Erythroblast (primary cell): ENCODE data around the gene ABHD2.
"Not testable (repeated sequence)": the region's sequence is repeated elsewhere in the genome, so short reads cannot be mapped to it uniquely, and the experiment has no call there.

ENCODE experiments used
- DNase-seq, 2 experiments: peaks; one replicate each; lab custom pipeline; 2025; lab: John Stamatoyannopoulos, UW
- GATA1 ChIP-seq: IDR thresholded peaks from 2 replicates; pipeline ENCODE4 v1.6.1; 2011; ENCODE audit warnings: low read depth, mild to moderate bottlenecking, control low read depth, low read length, moderate library complexity
- POLR2A ChIP-seq: IDR thresholded peaks from 2 replicates; pipeline ENCODE4 v1.6.1; 2011; ENCODE audit warnings: mild to moderate bottlenecking, low read length

The ABHD2 gene

DNA sequence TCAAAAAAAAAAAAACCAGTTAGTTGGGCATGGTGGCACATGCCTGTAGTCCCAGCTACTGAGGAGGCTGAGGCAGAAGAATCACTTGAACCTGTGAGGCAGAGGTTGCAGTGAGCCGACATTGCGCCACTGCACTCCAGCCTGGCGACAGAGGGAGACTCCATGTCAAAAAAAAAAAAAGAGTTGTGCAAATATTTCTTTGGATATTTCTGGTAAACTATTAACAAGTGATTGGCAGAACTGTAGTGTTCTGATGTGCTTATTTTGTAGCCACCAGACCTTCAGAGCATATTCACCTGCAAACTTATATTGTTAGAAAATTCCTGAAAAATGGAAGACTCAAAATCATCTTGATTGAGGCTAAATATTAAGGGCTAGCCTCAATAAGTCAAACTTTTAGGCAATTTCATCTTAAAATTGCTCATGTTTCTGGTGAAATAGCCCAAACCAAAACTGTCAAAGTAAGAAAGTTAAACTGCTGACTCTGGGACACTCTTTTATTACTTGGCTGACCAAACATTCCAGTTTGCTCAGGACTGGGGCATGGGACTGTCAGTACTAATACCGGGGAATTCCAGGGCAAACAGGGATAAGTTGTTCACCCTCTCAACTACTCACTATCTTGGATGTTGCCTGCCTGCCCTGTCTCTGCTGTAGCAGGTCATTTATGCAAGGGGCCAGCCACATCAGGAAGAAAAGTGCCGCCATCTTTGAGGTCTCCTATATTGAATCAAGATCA, 37.0 kb downstream of the ABHD2 start:
- DNase-seq: no peak
- TF ChIP-seq GATA1: no peak

DNA sequence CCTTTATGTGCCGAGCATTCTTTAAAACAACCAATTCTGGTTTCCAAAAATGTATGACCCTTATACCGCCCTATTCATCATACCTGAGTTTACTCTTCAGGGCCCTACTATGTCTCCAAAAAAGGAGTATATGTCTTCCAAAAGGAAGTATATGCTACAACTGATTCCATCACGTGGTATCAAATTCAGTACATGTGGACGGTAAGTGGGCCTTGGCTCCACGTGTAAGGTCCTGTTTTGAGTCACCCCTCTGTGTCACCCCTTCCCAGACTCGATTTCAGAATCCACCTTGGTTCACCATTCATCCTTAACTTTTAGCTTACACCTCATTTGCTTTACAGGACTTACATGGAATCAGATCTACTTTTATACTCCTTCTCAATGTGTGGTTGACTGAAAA, 37.8 kb downstream of the ABHD2 start:
- no peak for DNase-seq
- TF ChIP-seq POLR2A (no peak), GATA1 (no peak)

GRCh38 chr15:89127054-89127702, 38.9 kb downstream of the ABHD2 start:
- no peak for TF ChIP-seq POLR2A
- no peak for TF ChIP-seq GATA1
- no peak for DNase-seq

- DNase-seq: no peak
- TF ChIP-seq GATA1 (no peak), POLR2A (no peak)
These were observed 40.3 kb downstream of the ABHD2 start for GRCh38 chr15:89128320-89129122.

GRCh38 chr15:89129123-89129815, 41.0 kb downstream of the ABHD2 start:
- peak; percentile 58 to 73 for DNase-seq
- TF ChIP-seq GATA1: no peak

DNA sequence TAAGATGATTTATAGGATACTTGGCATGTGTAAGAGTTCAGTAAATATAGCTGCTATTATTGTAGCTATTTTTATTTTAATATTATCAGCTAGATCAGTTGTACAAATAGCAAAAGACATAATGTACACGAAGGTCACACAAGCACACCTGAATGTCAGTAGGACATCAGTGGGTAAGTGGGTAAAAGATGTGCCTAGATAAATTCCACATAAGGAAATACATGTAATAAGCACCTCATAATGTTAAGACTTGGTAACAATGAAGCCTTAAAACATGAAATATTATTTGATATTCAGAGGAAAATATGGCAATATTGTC, 41.5 kb downstream of the ABHD2 start:
- TF ChIP-seq POLR2A (no peak), GATA1 (no peak)
- no peak for DNase-seq

- DNase-seq: no peak
- TF ChIP-seq POLR2A: no peak
These were observed 41.9 kb downstream of the ABHD2 start for GRCh38 chr15:89130201-89130600.

- TF ChIP-seq GATA1 (no peak), POLR2A (no peak)
- DNase-seq: no peak
These were observed 43.5 kb downstream of the ABHD2 start for GRCh38 chr15:89131731-89132130.

GRCh38 chr15:89132611-89133507, 44.6 kb downstream of the ABHD2 start:
- no peak for DNase-seq
- TF ChIP-seq POLR2A (no peak), GATA1 (no peak)

DNA sequence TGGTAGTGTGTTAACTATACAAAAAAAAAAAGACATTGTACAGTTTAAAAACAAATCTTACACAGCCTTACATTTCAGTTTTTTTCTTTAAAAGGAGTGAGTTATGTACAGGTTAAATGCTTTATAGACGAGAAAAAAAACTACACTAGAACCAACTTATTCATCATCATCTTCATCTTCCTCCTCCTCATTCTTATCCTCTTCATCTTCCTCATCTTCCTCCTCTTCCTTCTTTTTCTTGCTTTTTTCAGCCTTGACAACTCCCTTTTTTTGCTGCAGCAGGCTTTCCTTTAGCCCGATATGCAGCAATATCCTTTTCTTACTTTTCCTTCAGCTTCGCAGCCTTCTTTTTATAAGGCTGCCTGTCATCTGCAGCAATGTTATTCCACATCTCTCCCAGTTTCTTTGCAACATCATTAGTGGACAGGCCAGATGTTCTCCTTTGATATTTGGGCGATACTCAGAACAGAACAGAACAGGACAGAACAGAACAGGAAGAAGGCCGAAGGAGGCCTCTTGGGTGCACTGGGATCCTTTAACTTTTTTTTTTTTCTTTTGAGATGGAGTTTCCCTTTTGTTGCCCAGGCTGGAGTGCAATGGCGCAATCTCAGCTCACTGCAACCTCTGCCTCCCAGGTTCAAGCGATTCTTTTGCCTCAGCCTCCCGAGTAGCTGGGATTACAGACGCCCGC, 47.3 kb downstream of the ABHD2 start:
- not testable (repeated sequence) for DNase-seq

DNA sequence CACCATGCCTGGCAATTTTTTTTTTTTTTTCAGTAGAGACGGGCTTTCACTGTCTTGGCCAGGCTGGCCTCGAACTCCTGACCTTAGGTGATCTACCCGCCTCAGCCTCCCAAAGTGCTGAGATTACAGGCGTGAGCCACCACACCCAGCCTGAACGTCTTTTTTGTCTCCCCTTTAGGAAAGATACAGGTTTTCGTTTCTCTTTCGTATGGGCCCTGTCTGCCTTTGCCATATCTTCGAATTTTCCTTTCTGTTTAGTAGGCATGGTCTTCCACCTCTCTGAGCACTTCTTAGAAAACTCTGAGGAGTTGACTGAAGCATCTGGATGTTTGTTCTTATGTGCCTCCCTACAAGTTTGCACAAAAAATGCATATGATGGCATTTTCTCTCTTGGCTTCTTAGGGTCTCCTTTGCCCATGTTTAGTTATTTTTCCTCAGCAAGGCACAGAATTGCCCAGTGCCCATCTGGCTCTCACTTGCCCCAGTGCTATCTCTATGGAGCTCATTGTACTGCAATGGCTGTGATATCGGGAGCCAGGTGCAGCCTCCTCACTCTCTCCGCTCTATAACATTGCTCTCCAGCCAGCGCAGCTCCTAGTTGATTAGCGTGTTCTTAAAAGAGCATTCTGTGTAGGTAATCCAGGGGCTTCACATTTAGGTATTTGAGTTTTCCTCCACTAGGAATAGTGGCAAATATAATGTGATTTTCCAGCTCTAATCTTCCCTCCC, 48.0 kb downstream of the ABHD2 start:
- TF ChIP-seq POLR2A (no peak), GATA1 (no peak)
- no peak for DNase-seq
